ENCODE measurements around the gene RRP1B.
"Not testable (repeated sequence)": the region's sequence is repeated elsewhere in the genome, so short reads cannot be mapped to it uniquely, and the experiment has no call there.

The RRP1B gene

DNA sequence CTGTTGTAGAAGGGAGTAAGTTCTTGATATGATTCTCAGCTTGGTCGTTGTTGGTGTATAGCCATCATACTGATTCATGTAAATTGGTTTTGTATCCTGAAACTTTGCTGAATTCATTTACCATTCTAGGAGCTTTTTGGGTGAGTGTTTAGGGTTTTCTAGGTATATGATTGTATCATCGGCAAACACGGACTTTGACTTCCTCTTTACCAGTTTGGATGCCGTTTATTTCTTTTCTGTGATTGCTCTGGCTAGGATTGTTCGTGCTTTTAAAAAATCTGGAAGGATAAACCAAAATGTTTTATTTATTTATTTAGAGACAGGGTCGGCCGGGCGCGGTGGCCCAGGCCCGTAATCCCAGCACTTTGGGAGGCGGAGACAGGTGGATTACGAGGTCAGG, 20.6 kb downstream of the RRP1B start:
- Histone ChIP-seq H3K36me3 (ENCODE audit: control insufficient read depth, insufficient read depth, low read length) (no peaks in the 10 kb centered on the region), H3K4me3 (ENCODE audit: low read depth, low read length) (no peak overlapping the region), H3K9me3 (ENCODE audit: control insufficient read depth, low read length) (no peaks in the 10 kb centered on the region), H3K27me3 (ENCODE audit: control insufficient read depth, insufficient read depth, low read length) (no peaks in the 10 kb centered on the region), H3K4me1 (no peaks in the 10 kb centered on the region), H3K9ac (no peak overlapping the region), H3K79me2 (no peaks in the 10 kb centered on the region), H2AFZ (no peak overlapping the region), H3K4me2 (ENCODE audit: low read length) (no peak overlapping the region), H3K27ac (no peak overlapping the region)
- TF ChIP-seq, protein P1, sequence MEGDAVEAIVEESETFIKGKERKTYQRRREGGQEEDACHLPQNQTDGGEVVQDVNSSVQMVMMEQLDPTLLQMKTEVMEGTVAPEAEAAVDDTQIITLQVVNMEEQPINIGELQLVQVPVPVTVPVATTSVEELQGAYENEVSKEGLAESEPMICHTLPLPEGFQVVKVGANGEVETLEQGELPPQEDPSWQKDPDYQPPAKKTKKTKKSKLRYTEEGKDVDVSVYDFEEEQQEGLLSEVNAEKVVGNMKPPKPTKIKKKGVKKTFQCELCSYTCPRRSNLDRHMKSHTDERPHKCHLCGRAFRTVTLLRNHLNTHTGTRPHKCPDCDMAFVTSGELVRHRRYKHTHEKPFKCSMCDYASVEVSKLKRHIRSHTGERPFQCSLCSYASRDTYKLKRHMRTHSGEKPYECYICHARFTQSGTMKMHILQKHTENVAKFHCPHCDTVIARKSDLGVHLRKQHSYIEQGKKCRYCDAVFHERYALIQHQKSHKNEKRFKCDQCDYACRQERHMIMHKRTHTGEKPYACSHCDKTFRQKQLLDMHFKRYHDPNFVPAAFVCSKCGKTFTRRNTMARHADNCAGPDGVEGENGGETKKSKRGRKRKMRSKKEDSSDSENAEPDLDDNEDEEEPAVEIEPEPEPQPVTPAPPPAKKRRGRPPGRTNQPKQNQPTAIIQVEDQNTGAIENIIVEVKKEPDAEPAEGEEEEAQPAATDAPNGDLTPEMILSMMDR (IDR thresholded peaks at IDR 0.05), result no peak

- H3K9ac ChIP-seq; H3K27ac ChIP-seq; H3K9me3 ChIP-seq (ENCODE audit: control insufficient read depth, low read length); H3K4me1 ChIP-seq; H3K4me2 ChIP-seq (ENCODE audit: low read length); H3K27me3 ChIP-seq (ENCODE audit: control insufficient read depth, insufficient read depth, low read length); H3K79me2 ChIP-seq; H2AFZ ChIP-seq; H3K4me3 ChIP-seq (ENCODE audit: low read depth, low read length); H3K36me3 ChIP-seq (ENCODE audit: control insufficient read depth, insufficient read depth, low read length): not testable (repeated sequence)
Measured at GRCh38 chr21:43680421-43680820, 21.1 kb downstream of the RRP1B start.

DNA sequence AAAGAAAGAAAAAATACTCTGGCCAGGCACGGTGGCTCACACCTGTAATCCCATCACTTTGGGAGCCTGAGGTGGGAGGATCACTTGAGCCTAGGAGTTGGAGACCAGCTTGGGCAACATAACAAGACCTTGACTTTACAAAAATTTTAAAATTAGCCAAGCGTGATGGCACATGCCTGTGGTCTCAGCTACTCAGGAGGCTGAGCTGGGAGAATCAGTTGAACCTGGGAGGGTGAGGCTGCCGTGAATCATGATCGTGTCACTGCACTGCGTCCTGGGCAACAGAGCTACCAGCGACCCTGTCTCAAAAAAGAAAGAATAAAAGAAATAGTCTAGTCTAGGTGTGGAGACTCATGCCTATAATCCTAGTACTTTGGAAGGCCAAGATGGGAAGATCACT, 22.3 kb downstream of the RRP1B start:
- Histone ChIP-seq H3K79me2 (no peaks in the 10 kb centered on the region), H3K4me2 (ENCODE audit: low read length) (no peak overlapping the region), H3K4me3 (ENCODE audit: low read depth, low read length) (no peak overlapping the region), H3K9ac (no peak overlapping the region), H3K36me3 (ENCODE audit: control insufficient read depth, insufficient read depth, low read length) (no peaks in the 10 kb centered on the region), H3K9me3 (ENCODE audit: control insufficient read depth, low read length) (no peaks in the 10 kb centered on the region), H3K27ac (no peak overlapping the region), H3K4me1 (no peaks in the 10 kb centered on the region), H3K27me3 (ENCODE audit: control insufficient read depth, insufficient read depth, low read length) (no peaks in the 10 kb centered on the region), H2AFZ (no peak overlapping the region)
- TF ChIP-seq, protein P1 (IDR thresholded peaks at IDR 0.05), result no peak

DNA sequence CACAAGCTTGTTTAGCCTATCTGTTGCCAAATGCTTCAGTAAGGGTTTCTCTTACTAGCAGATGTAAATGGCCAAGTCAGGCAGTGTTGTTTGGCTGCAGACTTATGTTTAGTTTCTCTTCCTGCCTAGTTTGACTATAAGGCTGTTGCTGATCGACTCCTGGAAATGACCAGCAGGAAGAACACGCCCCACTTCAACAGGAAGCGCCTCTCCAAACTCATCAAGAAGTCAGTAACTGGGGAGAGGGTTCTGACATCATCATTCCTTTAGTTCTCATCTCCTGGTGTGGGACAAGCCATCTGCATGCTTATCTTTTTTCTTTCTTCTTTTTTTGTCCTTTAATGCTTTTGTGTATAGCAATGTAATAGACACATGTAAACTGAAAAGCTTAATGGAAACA, 25.1 kb downstream of the RRP1B start:
- H3K4me2 ChIP-seq (ENCODE audit: low read length), result no peak overlapping the region
- no peaks in the 10 kb centered on the region for H3K36me3 ChIP-seq (ENCODE audit: control insufficient read depth, insufficient read depth, low read length)
- H3K27me3 ChIP-seq (ENCODE audit: control insufficient read depth, insufficient read depth, low read length), result no peaks in the 10 kb centered on the region
- no peak overlapping the region for H3K4me3 ChIP-seq (ENCODE audit: low read depth, low read length)
- no peaks in the 10 kb centered on the region for H3K79me2 ChIP-seq
- TF ChIP-seq, protein P1 (IDR thresholded peaks at IDR 0.05), result no peak
- no peaks in the 10 kb centered on the region for H3K4me1 ChIP-seq
- H2AFZ ChIP-seq, result no peak overlapping the region
- H3K27ac ChIP-seq, result no peak overlapping the region
- no peaks in the 10 kb centered on the region for H3K9me3 ChIP-seq (ENCODE audit: control insufficient read depth, low read length)
- no peak overlapping the region for H3K9ac ChIP-seq

DNA sequence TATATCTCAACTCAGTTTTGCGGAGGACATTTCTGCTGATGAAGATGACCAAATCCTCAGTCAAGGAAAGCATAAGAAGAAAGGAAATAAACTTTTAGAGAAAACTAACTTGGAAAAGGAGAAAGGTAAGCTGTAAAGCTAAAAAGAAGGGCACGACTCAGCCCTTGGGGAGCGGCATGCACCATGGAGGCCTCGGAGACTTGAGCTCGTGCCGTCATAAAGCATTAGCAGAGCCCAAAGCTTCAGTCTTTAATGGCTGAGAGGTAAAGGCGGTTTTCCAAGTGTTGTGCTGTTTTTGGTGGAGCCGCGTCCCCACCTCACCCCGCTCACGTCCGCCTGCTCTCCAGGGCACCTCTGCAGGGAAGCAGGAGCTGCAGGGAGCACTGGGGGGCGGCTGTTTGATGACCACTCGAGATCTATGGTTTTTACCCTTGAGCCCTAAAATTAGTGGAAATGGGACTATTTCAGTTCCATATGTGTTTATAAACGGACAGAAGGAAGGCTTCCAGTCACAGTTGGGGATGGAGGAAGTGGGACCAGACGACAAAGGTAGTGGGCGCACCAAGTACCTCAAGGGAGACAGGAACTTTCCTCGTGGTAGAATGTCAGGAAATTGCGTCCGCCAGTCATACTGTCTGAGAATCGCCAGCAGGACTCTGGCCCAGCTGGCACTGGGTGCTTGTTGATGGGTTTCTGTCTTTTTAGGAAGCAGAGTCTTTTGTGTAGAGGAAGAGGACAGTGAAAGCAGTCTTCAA, 27.6 kb downstream of the RRP1B start:
- no peaks in the 10 kb centered on the region for H3K9me3 ChIP-seq (ENCODE audit: control insufficient read depth, low read length)
- no peak overlapping the region for H3K4me3 ChIP-seq (ENCODE audit: low read depth, low read length)
- H2AFZ ChIP-seq, result no peak overlapping the region
- no peaks in the 10 kb centered on the region for H3K4me1 ChIP-seq
- no peaks in the 10 kb centered on the region for H3K36me3 ChIP-seq (ENCODE audit: control insufficient read depth, insufficient read depth, low read length)
- H3K9ac ChIP-seq, result no peak overlapping the region
- TF ChIP-seq, protein P1 (IDR thresholded peaks at IDR 0.05), result no peak
- H3K27me3 ChIP-seq (ENCODE audit: control insufficient read depth, insufficient read depth, low read length), result no peaks in the 10 kb centered on the region
- H3K27ac ChIP-seq, result no peak overlapping the region
- H3K79me2 ChIP-seq, result no peaks in the 10 kb centered on the region
- no peak overlapping the region for H3K4me2 ChIP-seq (ENCODE audit: low read length)

All from parathyroid adenoma (tissue), 2 donors.